Pancreas (tissue), 10 donors: ENCODE measurements around the gene C5orf22. TPM values are rescaled to one million over a fixed set of nuclear protein-coding genes. Genes with fewer than 3 reads are reported as not detected.

Experiments used
- ATAC-seq, 4 donors: fragments of 200-7000 bp; cut with Tn5 transposase; one replicate each; pipeline versions ENCODE4 v1.8.0 to v1.9.1; 2020; ENCODE audit warnings: mild to moderate bottlenecking in 4 of 4, moderate library complexity in 4 of 4
- DNase-seq, 6 donors: peaks; one replicate each; pipeline ENCODE4 v3.0.0-alpha.2; 2020
- FAIRE-seq: peaks from 2 replicates; lab custom pipeline; 2012; peaks lifted over from hg19 to GRCh38; lab: Jason Lieb, UNC
- H3K27ac ChIP-seq, 4 donors: fragments of 200-600 bp; sonication (generic); 1 replicate in 3 of 4; 2 replicates in 1 of 4; pipeline versions ENCODE4 v1.5.0 to v1.8.0; 2020
- H3K27me3 ChIP-seq, 4 donors: fragments of 200-600 bp; one replicate each; pipeline ENCODE4 v1.8.0; 2021
- H3K36me3 ChIP-seq, 3 donors: fragments of 200-600 bp; sonication (generic) in 1 of 3; one replicate each; pipeline versions ENCODE4 v1.5.0 to v1.8.0; 2020 to 2021
- H3K4me1 ChIP-seq, 3 donors: fragments of 200-600 bp; one replicate each; pipeline ENCODE4 v1.8.0; 2021
- H3K4me3 ChIP-seq, 4 donors: fragments of 200-600 bp; sonication (generic) in 2 of 4; one replicate each; pipeline versions ENCODE4 v1.5.0 to v1.8.0; 2020 to 2021
- H3K9me3 ChIP-seq, 4 donors: fragments of 200-600 bp; one replicate each; pipeline ENCODE4 v1.8.0; 2021
- CTCF ChIP-seq, 4 donors: fragments of 200-600 bp; sonication (generic) in 3 of 4; IDR thresholded peaks; one replicate each; pipeline versions ENCODE4 v1.5.0 to v1.8.0; 2021; ENCODE audit warnings: antibody characterized with exemption in 4 of 4
- WGBS, 2 donors: extraction: QIAGEN DNeasy Blood & Tissue Kit; methylation state at CpG; one replicate each; pipeline ENCODE4 v1.1.7; 2013; 5-methylcytosine and 5-hydroxymethylcytosine counted together
- intact Hi-C, 3 donors: fragments of 100-400 bp; cut with DNase I; formaldehyde crosslinking; loops; one replicate each; pipeline versions ENCODE4 v1.11.1 to v1.14.2; 2022
- polyA plus RNA-seq, 2 donors: library from polyadenylated mRNA; stranded (reverse); fragments of 200-250 nt; gene quantifications; one replicate each; pipeline ENCODE4 v1.2.3, GENCODE V29; 2013
- total RNA-seq, 6 donors: library from RNA; stranded (reverse); fragmentation: NEBNext Ultra II Directional in 4 of 6; extraction: Animal tissue kit (Norgen Biotek cat#: 25700) in 4 of 6; gene quantifications; one replicate each; pipeline versions ENCODE4 v1.2.1 to v1.2.4, GENCODE V29; 2021 to 2023
- donor health status: healthy with polysubstance abuse.
- donor health status: DM: no; HTN: no; CAD: no; lungs with moderate emphysema.
- donor health status: DM: no; HTN: no; CAD: no.
- donor health status: control.
- donor health status: control.
- donor health status: Bipolar disorder and iron deficiency.
- donor health status: DM: yes; HTN: yes; CAD: no.
- donor health status: DM: no; HTN: no; CAD: no.
- donor health status: DM: no; HTN: no; CAD: no.
- donor health status: DM: yes; HTN: yes; CAD: no.

Gene C5orf22
- total and polyA plus RNA-seq, 8 donors, result 4.8 to 14.6 (median 10.0) TPM

DNA sequence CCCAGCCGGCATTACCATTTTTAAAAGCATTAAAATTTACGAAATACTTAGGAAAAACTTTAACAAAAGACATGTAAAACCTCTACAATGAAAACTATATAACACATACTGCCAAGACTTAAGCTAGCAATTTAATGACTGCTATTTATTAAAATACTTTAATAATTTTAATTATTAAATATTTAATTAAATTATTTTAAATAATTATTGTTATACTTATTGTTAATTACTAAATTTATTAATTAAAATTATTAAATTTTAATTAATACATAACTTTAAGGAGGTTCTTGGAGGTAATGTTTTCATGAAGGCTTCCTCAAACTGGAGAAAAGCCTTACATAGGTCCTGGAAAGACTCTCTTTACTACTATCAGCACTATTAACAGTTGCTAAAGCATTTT is 47.5 kb downstream of the C5orf22 start:
- 63 to 80% methylated on average over 2 of the region's 2 CpGs for WGBS, 2 donors
- intact Hi-C loops, result loop anchor here in 1 of 3 donors (10.0 kb wide), 1 partner anchor 495 kb away; no protein-coding TSS in a partner anchor

DNA sequence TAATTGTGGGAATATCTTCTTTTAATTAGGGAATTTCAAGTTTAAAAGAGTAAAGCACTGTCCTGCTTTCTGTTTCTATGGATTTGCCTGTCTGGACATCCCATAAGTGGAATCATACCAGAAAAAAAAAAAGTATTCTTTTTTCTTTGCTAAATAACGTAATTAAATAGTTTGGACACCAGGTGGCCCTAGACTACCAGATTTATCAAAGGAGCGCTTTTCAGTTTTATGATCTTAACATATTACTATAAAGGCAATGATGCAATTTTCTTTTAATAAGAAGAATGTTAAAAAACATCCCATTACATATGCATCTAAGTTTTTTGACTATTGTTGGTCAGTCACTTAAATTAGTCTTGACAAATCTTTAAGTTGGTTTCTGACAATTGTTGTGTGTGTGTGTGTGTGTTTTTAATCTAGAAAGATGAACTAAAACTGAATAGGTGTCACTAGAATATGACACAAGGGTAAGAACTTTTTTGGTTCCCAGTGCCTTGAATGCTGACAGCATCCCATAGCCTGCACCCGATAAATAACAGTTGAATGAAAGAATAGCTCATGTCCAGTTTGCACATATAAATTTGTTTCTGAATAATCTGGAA is 49.5 kb downstream of the C5orf22 start:
- intact Hi-C loops, result loop anchor here in 1 of 3 donors (10.0 kb wide), 1 partner anchor 513 kb away; no protein-coding TSS in a partner anchor
- 22 to 28% methylated on average over 3 of the region's 3 CpGs for WGBS, 2 donors
- Histone ChIP-seq H3K27ac (no peak overlapping the region), H3K27me3 (no peaks in the 10 kb centered on the region), H3K4me1 (no peaks in the 10 kb centered on the region), H3K9me3 (no peaks in the 10 kb centered on the region), H3K4me3 (no peak overlapping the region), H3K36me3 (no peaks in the 10 kb centered on the region)
- peak in 3 of 4 donors; percentile 25 to 37 (median 33) for TF ChIP-seq CTCF (IDR thresholded peaks at IDR 0.05)
- FAIRE-seq, result peak; percentile 91
- DNase-seq, result no peak
- ATAC-seq, result peak in 3 of 4 donors; percentile 51 to 68 (median 55)

More for the DNA sequence above, 47.5 kb downstream of the C5orf22 start:
- no peaks in the 10 kb centered on the region for H3K36me3 ChIP-seq
- TF ChIP-seq CTCF (IDR thresholded peaks at IDR 0.05), result no peak
- no peaks in the 10 kb centered on the region for H3K27me3 ChIP-seq
- no peaks in the 10 kb centered on the region for H3K4me1 ChIP-seq
- peak; percentile 45 for FAIRE-seq
- no peak overlapping the region for H3K4me3 ChIP-seq
- DNase-seq, result no peak
- ATAC-seq, result no peak
- no peak overlapping the region for H3K27ac ChIP-seq
- no peaks in the 10 kb centered on the region for H3K9me3 ChIP-seq

GRCh38 chr5:31583129-31583528 is 51.0 kb downstream of the C5orf22 start:
- 69 to 83% methylated on average over 2 of the region's 2 CpGs for WGBS, 2 donors

DNA sequence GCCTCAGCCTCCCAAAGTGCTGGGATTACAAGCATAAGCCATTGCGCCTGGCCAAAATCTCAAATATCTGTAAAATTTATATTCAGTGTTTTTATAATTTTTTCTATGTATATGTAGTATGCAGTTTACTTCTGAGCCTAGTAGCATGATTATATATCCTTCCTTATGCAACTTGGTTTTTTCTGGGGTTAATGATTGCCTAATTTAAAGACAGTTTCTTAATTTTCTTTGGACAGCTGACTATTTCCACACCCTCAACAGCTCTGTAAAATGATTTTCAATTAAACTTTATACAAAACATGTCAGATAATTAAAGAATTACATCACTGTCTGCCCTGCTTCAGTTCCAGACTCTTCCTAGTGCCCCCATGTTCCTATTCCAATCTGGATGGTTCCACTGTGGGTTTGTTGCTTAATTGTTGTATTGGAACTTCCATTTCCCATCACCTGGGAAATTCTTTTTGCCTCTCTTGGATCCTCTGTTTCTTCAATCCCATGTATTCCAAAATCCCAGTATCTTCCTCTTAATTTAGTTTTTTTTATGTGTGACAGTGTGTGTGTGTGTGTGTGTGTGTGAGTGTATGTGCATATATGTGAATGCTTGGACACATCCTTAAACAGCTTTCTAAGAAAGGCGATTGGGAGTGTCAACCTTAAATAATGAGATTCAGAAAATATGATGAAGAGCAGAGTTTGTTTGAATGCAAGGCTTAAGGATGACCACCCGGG is 53.2 kb downstream of the C5orf22 start:
- Histone ChIP-seq H3K27ac (no peak overlapping the region), H3K36me3 (no peaks in the 10 kb centered on the region), H3K27me3 (no peaks in the 10 kb centered on the region), H3K4me3 (no peak overlapping the region), H3K9me3 (no peaks in the 10 kb centered on the region), H3K4me1 (no peaks in the 10 kb centered on the region)
- DNase-seq (no peak), FAIRE-seq (no peak), ATAC-seq (no peak)
- no peak for TF ChIP-seq CTCF (IDR thresholded peaks at IDR 0.05)
- intact Hi-C loops, result loop anchor here in 1 of 3 donors (5.0 to 10.0 kb wide), 2 partner anchors 217 to 509 kb away; no protein-coding TSS in a partner anchor
- 69 to 79% methylated on average over 3 of the region's 3 CpGs for WGBS, 2 donors

More at GRCh38 chr5:31583129-31583528, 51.0 kb downstream of the C5orf22 start:
- no peaks in the 10 kb centered on the region for H3K36me3 ChIP-seq
- no peak overlapping the region for H3K4me3 ChIP-seq
- H3K9me3 ChIP-seq, result no peaks in the 10 kb centered on the region
- FAIRE-seq (no peak), ATAC-seq (no peak), DNase-seq (no peak)
- H3K4me1 ChIP-seq, result no peaks in the 10 kb centered on the region
- no peak for TF ChIP-seq CTCF (IDR thresholded peaks at IDR 0.05)
- intact Hi-C loops, result loop anchor here in 1 of 3 donors (10.0 kb wide), 1 partner anchor 512 kb away; no protein-coding TSS in a partner anchor
- H3K27ac ChIP-seq, result no peak overlapping the region
- no peaks in the 10 kb centered on the region for H3K27me3 ChIP-seq
